H1 (cell line): ENCODE results near the gene GNAO1. TPM values are rescaled to one million over a fixed set of nuclear protein-coding genes. Genes with fewer than 3 reads are reported as not detected.

Source experiments
- ATF3 ChIP-seq: IDR thresholded peaks from 2 replicates; pipeline ENCODE4 v1.6.1; 2011; ENCODE audit warnings: low read depth, mild to moderate bottlenecking, low read length; ENCODE audit not compliant: insufficient read depth
- CBX8 ChIP-seq: fragments of 300-800, 300-1000 bp; sonication (generic); IDR thresholded peaks from 2 replicates; pipeline ENCODE4 v1.7.1; 2016; ENCODE audit warnings: low read depth, low read length, borderline replicate concordance
- CHD2 ChIP-seq: IDR thresholded peaks from 2 replicates; pipeline ENCODE4 v1.6.1; 2012; ENCODE audit warnings: low read length, improper control_type of control experiment
- GABPA ChIP-seq: IDR thresholded peaks from 2 replicates; pipeline ENCODE4 v1.6.1; 2011; ENCODE audit warnings: mild to moderate bottlenecking, low read length, moderate library complexity, borderline replicate concordance; ENCODE audit not compliant: insufficient read depth
- HDAC6 ChIP-seq: IDR thresholded peaks from one replicate; pipeline ENCODE4 v1.7.1; 2012; ENCODE audit warnings: low read depth, mild to moderate bottlenecking, inconsistent platforms, low read length, moderate library complexity
- KDM1A ChIP-seq: fragments of 200-600, 300-600 bp; sonication (generic); IDR thresholded peaks from 2 replicates; pipeline ENCODE4 v1.7.1; 2016; ENCODE audit warnings: mild to moderate bottlenecking, low read length, borderline replicate concordance
- POU5F1 ChIP-seq: IDR thresholded peaks from 2 replicates; pipeline ENCODE4 v1.6.1; 2011; ENCODE audit warnings: low read depth, mild to moderate bottlenecking, low read length, moderate library complexity
- SIN3A ChIP-seq, 2 experiments: IDR thresholded peaks in 1 of 2; conservative IDR thresholded peaks in 1 of 2; 2 replicates each; pipeline ENCODE4 v1.6.1; 2011 to 2012; ENCODE audit warnings: low read length in 2 of 2, improper control_type of control experiment in 1 of 2, low read depth in 1 of 2, mild to moderate bottlenecking in 1 of 2
- TCF12 ChIP-seq: IDR thresholded peaks from 2 replicates; pipeline ENCODE4 v1.6.1; 2011; ENCODE audit warnings: low read depth, mild to moderate bottlenecking, low read length
- polyA plus RNA-seq, 7 experiments: library from polyadenylated mRNA; depleted of rRNA in 3 of 7; stranded (reverse) in 5 of 7; unstranded in 2 of 7; fragments of >200 nt in 5 of 7; fragments of 200-250 nt in 2 of 7; gene quantifications; 1 replicate in 5 of 7; 2 replicates in 1 of 7; 4 replicates in 1 of 7; pipeline versions ENCODE4 v1.2.1 to v1.2.3, GENCODE V29; 2011 to 2013; ENCODE audit warnings: missing spikeins in 2 of 7, mixed read lengths in 2 of 7
- total RNA-seq: library from RNA; stranded (reverse); fragmentation: NEBNext Ultra II Directional; extraction: Animal tissue kit (Norgen Biotek cat#: 25700); gene quantifications from 2 replicates; pipeline ENCODE4 v1.2.1, GENCODE V29; 2021

The GNAO1 gene
- total and polyA plus RNA-seq, 2 of the 8 experiments (the other 6 are each of a cell fraction or from before 2014, with no cell fraction given): 6.7 to 34.4 TPM

- TF ChIP-seq CBX8: no peak
- TF ChIP-seq HDAC6: no peak
- TF ChIP-seq CHD2: no peak
- TF ChIP-seq GABPA: no peak
- TF ChIP-seq TCF12: no peak
- no peak for TF ChIP-seq POU5F1
- TF ChIP-seq ATF3: no peak
- TF ChIP-seq SIN3A (conservative IDR thresholded peaks at IDR 0.05 in 1 of 2, IDR thresholded peaks at IDR 0.05 in 1 of 2; ENCODE audit: low read depth in 1 of 2, low read length in 2 of 2): no peak
- no peak for TF ChIP-seq KDM1A
These were observed 148.3 kb downstream of the GNAO1 start (continued) for GRCh38 chr16:56339431-56340195.
